ENCODE data around the gene LRRC75A. TPM values are rescaled to one million over a fixed set of nuclear protein-coding genes. Genes with fewer than 3 reads are reported as not detected.

The LRRC75A gene
- total and polyA plus RNA-seq, 2 of the 8 experiments (the other 6 are each of a cell fraction or from before 2014, with no cell fraction given) = 9.7 to 9.9 TPM

GRCh38 chr17:16466407-16466806 lies 25.6 kb downstream of the LRRC75A start (continued):
- TF ChIP-seq CHD7 (IDR thresholded peaks at IDR 0.05; ENCODE audit: insufficient replicate concordance, low read length) (no peak), TAF7 (optimal IDR thresholded peaks at IDR 0.05; ENCODE audit: borderline replicate concordance, low read depth, low read length) (no peak)

Data from H1 (cell line).